HG02943 (cell line): ENCODE results near the gene POLE.
"Not testable (repeated sequence)": the region's sequence is repeated elsewhere in the genome, so short reads cannot be mapped to it uniquely, and the experiment has no call there.

Source experiments
- ATAC-seq: cut with Tn5 transposase; IDR thresholded peaks from one replicate; pipeline ENCODE4 v1.9.1; 2021; ENCODE audit warnings: mild to moderate bottlenecking, low read depth, moderate library complexity; ENCODE audit not compliant: unreplicated experiment

The POLE gene

GRCh38 chr12:132603240-132604150 is 83.6 kb downstream of the POLE start:
- ATAC-seq, result no peak

GRCh38 chr12:132602572-132603239 is 84.4 kb downstream of the POLE start:
- no peak for ATAC-seq

GRCh38 chr12:132601171-132601883 is 85.8 kb downstream of the POLE start:
- no peak for ATAC-seq

GRCh38 chr12:132600048-132601032 is 86.8 kb downstream of the POLE start:
- no peak for ATAC-seq

- not testable (repeated sequence) for ATAC-seq
Measured at GRCh38 chr12:132599502-132599901, 87.6 kb downstream of the POLE start.

GRCh38 chr12:132597333-132598316 is 89.5 kb downstream of the POLE start:
- no peak for ATAC-seq

- ATAC-seq, result no peak
Measured at GRCh38 chr12:132596016-132596415, 91.1 kb downstream of the POLE start.

- no peak for ATAC-seq
Measured at GRCh38 chr12:132595183-132595582, 92.0 kb downstream of the POLE start.

- no peak for ATAC-seq
Measured at GRCh38 chr12:132593938-132594358, 93.2 kb downstream of the POLE start.

- ATAC-seq, result no peak
Measured at GRCh38 chr12:132593521-132593920, 93.6 kb downstream of the POLE start.

- no peak for ATAC-seq
Measured at GRCh38 chr12:132593071-132593470, 94.1 kb downstream of the POLE start.

- ATAC-seq, result no peak
Measured at GRCh38 chr12:132592282-132592970, 94.7 kb downstream of the POLE start.

- ATAC-seq, result no peak
Measured at GRCh38 chr12:132591107-132591935, 95.8 kb downstream of the POLE start.

GRCh38 chr12:132588821-132589669 is 98.1 kb downstream of the POLE start:
- no peak for ATAC-seq

- no peak for ATAC-seq
Measured at GRCh38 chr12:132588319-132588718, 98.8 kb downstream of the POLE start.

GRCh38 chr12:132587781-132588180 is 99.4 kb downstream of the POLE start:
- no peak for ATAC-seq
